Measurements from ENCODE around the gene KCNT1.

The KCNT1 gene

DNA sequence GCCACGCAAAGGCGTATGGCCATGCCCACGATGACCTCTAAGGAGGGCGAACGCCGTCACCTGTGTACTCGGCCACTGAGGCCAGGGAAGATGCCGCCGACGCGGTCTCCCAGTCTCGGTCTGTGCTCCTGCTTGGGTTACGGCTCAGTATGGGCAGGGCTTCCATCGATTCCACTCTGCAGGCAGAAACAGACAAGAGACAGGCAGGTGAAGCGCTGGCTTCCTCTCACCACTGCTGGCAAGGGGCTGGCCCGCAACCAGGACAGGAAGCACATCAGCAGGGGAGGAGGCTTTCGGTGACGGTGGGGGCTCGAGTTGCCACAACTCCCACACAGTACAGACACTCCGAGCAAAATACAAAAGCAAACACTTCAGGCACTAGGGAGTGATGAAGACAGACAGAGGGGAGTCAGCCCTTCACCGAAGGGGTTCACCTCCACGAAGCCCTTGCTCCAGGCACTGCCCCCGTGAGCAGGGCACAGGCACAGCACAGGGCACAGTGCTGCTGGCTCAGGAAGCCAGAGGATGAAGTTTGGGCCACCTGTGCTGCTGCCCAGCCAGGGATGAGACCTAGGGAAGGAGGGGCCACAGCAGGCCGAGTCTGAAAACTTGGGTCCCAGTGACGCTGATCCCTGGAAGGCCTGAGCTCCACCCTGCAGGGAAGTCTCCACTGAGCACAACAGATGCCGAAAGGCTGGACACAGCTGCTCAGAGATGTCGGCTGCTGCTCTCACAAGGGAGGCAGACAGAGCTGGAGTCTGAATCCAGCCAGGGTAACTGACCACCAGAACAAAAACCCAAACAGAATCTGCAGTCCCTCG lies 114.1 kb downstream of the KCNT1 start:
- TF ChIP-seq, protein P1, sequence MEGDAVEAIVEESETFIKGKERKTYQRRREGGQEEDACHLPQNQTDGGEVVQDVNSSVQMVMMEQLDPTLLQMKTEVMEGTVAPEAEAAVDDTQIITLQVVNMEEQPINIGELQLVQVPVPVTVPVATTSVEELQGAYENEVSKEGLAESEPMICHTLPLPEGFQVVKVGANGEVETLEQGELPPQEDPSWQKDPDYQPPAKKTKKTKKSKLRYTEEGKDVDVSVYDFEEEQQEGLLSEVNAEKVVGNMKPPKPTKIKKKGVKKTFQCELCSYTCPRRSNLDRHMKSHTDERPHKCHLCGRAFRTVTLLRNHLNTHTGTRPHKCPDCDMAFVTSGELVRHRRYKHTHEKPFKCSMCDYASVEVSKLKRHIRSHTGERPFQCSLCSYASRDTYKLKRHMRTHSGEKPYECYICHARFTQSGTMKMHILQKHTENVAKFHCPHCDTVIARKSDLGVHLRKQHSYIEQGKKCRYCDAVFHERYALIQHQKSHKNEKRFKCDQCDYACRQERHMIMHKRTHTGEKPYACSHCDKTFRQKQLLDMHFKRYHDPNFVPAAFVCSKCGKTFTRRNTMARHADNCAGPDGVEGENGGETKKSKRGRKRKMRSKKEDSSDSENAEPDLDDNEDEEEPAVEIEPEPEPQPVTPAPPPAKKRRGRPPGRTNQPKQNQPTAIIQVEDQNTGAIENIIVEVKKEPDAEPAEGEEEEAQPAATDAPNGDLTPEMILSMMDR (conservative IDR thresholded peaks at IDR 0.05; ENCODE audit: low read depth, low read length), result no peak
- DNase-seq (ENCODE audit: low read depth), result peak; percentile 34
- H3K4me3 ChIP-seq (ENCODE audit: low read depth, low read length), result no peak overlapping the region

DNA sequence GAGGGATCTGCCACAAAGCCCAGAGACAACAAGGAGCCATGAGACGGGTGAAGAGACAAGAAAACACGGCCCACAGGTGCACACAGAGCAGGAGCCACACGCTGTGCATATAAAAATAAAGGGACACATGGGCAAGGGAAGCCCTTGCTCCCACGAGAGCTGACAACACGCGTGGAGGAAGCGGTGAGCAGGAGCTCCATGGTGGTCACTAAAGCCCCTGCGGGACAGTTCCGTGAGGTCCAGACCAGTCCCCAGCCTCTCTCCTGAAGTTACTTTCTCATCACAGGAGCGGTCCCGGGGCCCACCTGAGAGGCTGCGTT lies 114.6 kb downstream of the KCNT1 start:
- DNase-seq (ENCODE audit: low read depth), result no peak
- no peak overlapping the region for H3K4me3 ChIP-seq (ENCODE audit: low read depth, low read length)
- TF ChIP-seq, protein P1 (conservative IDR thresholded peaks at IDR 0.05; ENCODE audit: low read depth, low read length), result no peak

DNA sequence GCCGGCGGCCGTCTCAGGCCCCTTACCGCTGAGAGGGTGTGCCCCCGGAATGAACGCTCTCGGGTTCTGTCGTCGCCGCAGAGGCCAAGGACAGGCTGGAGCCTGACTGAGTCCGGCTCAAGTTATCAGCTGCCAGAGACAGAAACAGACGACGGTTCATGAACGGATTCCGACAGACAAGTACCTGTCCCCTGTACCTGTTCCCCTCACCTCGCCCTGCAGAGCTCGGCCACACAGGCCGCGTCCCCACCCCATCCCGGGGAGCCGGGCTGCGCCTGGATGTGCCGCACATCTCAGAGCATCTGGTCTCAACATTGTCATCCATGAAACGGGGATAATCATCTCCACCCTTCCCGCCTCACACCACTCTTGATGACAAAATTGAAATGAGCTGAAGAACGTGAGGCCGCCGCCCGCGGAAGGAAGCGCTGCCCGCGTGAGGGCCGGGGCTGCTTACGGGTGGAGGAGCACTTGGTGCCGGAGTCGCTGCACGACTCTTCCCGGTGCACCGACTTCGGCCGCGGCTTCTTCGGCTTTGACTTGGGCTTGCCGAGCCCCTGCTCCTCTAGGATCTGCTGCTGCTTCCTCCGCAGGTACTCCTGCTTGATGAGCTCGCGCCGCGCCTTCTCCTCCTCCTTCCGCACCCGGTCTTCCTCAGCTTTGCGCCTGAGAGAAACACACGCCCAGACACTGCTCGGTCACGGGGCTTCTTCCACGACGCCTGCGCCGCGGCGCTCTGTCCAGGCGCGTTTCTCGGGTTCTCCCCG lies 116.1 kb downstream of the KCNT1 start:
- no peak for DNase-seq (ENCODE audit: low read depth)
- TF ChIP-seq, protein P1 (conservative IDR thresholded peaks at IDR 0.05; ENCODE audit: low read depth, low read length), result no peak

DNA sequence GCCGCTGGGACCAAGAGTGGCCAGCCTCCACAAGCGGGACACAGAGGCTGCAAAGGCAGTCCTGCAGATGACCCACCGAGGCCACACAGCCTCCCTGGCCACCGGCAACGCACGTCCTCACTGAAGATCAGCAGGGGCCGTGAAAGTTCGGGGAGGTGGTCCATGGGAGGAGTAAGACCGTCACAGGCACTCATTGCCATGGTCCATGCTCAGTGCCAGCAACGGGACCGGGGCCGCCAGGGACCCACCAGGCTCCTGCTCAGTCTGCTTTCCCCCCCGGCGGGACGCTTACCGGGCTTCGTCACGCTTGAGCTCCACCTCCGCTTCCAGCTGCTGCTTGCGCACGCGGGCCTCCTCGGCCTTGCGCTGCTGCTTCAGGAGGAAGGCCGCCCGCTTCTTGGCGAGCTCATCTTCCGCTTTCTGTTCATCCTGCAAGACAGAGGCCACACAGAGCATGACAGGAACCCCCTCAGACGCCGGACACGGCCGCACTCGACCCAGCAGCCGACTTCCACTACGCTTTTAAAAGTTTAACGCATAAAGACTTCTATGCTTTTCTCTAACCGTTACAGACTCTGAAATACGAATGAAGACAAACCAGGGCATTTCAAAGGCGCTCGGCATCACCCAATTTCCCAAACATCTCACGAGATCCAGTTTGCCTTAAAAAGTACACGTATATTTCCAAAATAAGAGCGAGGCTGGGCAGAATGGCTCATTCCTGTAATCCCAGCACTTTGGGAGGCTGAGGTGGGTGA lies 116.9 kb downstream of the KCNT1 start:
- TF ChIP-seq, protein P1 (conservative IDR thresholded peaks at IDR 0.05; ENCODE audit: low read depth, low read length), result no peak
- H3K4me3 ChIP-seq (ENCODE audit: low read depth, low read length), result no peak overlapping the region
- DNase-seq (ENCODE audit: low read depth), result no peak

More for the DNA sequence above, 116.1 kb downstream of the KCNT1 start:
- no peak overlapping the region for H3K4me3 ChIP-seq (ENCODE audit: low read depth, low read length)

DNA sequence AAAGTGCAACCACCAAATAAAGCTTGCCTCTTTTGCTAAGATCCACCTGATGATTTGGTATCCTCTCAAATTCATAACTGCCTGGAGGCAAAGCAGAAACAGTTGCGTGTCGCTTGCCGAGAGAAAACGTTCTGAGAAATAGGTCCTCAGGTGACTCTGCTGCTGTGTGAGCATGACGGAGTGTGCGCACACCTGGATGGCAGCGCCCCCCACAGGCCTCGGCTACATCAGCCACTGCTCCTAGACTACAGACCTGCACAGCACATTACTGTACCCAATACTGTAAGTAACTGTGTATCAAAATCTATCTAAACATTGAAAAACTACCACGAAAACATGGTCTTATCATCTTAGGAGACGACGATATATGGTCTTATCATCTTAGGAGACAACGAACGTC lies 117.9 kb downstream of the KCNT1 start:
- H3K4me3 ChIP-seq (ENCODE audit: low read depth, low read length), result no peak overlapping the region
- TF ChIP-seq, protein P1 (conservative IDR thresholded peaks at IDR 0.05; ENCODE audit: low read depth, low read length), result no peak
- no peak for DNase-seq (ENCODE audit: low read depth)

DNA sequence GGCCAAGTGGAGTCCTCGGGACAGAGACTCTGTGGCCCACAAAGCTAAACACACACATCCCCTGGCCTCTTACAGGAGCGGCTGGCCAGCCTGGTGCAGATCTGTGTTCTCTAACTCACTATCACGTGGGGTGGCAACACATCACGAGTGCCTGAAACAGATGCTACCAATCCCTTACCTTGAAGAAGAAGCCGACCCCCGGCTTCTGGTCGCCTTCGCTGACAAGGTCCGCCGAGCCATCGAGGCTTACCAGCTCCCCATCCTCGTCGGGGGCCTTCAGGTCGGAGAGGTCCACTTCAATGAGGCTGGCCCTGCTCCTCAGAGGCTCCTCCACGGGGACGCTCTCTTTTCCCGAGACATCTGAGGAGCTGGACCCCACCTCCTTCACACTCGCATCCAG lies 118.7 kb downstream of the KCNT1 start:
- no peak overlapping the region for H3K4me3 ChIP-seq (ENCODE audit: low read depth, low read length)
- TF ChIP-seq, protein P1 (conservative IDR thresholded peaks at IDR 0.05; ENCODE audit: low read depth, low read length), result no peak
- DNase-seq (ENCODE audit: low read depth), result no peak

All from choroid plexus epithelial cell (primary cell).